HepG2 (cell line): ENCODE measurements around the gene ACACB. TPM values are rescaled to one million over a fixed set of nuclear protein-coding genes. Genes with fewer than 3 reads are reported as not detected.

Experiments used
- ARNT ChIP-seq: fragments of 450-650 bp; IDR thresholded peaks from 2 replicates; pipeline ENCODE4 v1.6.1; 2017
- DR1 ChIP-seq: sonication (generic); formaldehyde crosslinking; IDR thresholded peaks from 2 replicates; pipeline ENCODE4 v1.8.0; 2021; ENCODE audit warnings: mild to moderate bottlenecking, missing genetic modification reagents, inconsistent platforms
- HNRNPL ChIP-seq: fragments of 200-400 bp; formaldehyde crosslinking; IDR thresholded peaks from 2 replicates; pipeline ENCODE4 v1.6.1; 2017; ENCODE audit warnings: mild to moderate bottlenecking, low read depth, low read length
- MAFF ChIP-seq: IDR thresholded peaks from 2 replicates; pipeline ENCODE4 v1.6.1; 2011; ENCODE audit warnings: low read depth, low read length, improper control_type of control experiment
- MBNL3 ChIP-seq: fragments of 250-450 bp; sonication (Bioruptor Pico); conservative IDR thresholded peaks from 2 replicates; pipeline ENCODE4 v1.8.0; 2022; ENCODE audit warnings: mild to moderate bottlenecking, inconsistent platforms
- MYNN ChIP-seq: sonication (generic); formaldehyde crosslinking; IDR thresholded peaks from 2 replicates; pipeline ENCODE4 v1.4.0; 2020; ENCODE audit warnings: mild to moderate bottlenecking, low read depth, missing genetic modification reagents
- RCOR2 ChIP-seq: IDR thresholded peaks from 2 replicates; pipeline ENCODE4 v1.6.1; 2016; ENCODE audit warnings: missing biosample characterization, missing genetic modification reagents
- RFX1 ChIP-seq: fragments of 450-650 bp; IDR thresholded peaks from 2 replicates; pipeline ENCODE4 v1.6.1; 2017
- SP140L ChIP-seq: sonication (generic); formaldehyde crosslinking; IDR thresholded peaks from 2 replicates; pipeline ENCODE4 v1.4.0; 2020; ENCODE audit warnings: missing genetic modification reagents, borderline replicate concordance
- TRIM24 ChIP-seq: sonication (generic); formaldehyde crosslinking; IDR thresholded peaks from 2 replicates; pipeline ENCODE4 v1.8.0; 2022; ENCODE audit warnings: mild to moderate bottlenecking, missing genetic modification reagents
- ZBTB38 ChIP-seq: sonication (generic); formaldehyde crosslinking; IDR thresholded peaks from 2 replicates; pipeline ENCODE4 v1.5.1; 2020; ENCODE audit warnings: mild to moderate bottlenecking, missing genetic modification reagents
- ZNF549 ChIP-seq: sonication (generic); formaldehyde crosslinking; IDR thresholded peaks from 2 replicates; pipeline ENCODE4 v1.5.0; 2020; ENCODE audit warnings: missing genetic modification reagents
- ZNF75D ChIP-seq: sonication (generic); formaldehyde crosslinking; IDR thresholded peaks from 2 replicates; pipeline ENCODE4 v1.8.1; 2023; ENCODE audit warnings: missing genetic modification reagents, mild to moderate bottlenecking, borderline replicate concordance
- ZSCAN22 ChIP-seq: sonication (generic); formaldehyde crosslinking; IDR thresholded peaks from 2 replicates; pipeline ENCODE4 v1.4.0; 2020; ENCODE audit warnings: mild to moderate bottlenecking, missing genetic modification reagents
- polyA plus RNA-seq, 8 experiments: library from polyadenylated mRNA; depleted of rRNA in 3 of 8; stranded (reverse) in 7 of 8; unstranded in 1 of 8; fragments of >200 nt; fragmentation: Illumina TruSeq in 4 of 8; extraction: Trizol in 4 of 8; gene quantifications; 2 replicates each; pipeline versions ENCODE4 v1.2.1 to v1.2.3, GENCODE V29; 2011 to 2016; ENCODE audit warnings: low read depth in 4 of 8, missing spikeins in 1 of 8, mixed read lengths in 1 of 8; ENCODE audit not compliant: insufficient read depth in 1 of 8
- total RNA-seq, 5 experiments: library from RNA; depleted of rRNA; stranded (reverse); fragments of >200 nt; fragmentation: Illumina TruSeq; extraction: Trizol; gene quantifications; 2 replicates each; pipeline ENCODE4 v1.2.3, GENCODE V29; 2016; ENCODE audit warnings: low read depth in 1 of 5
- TF ChIP-seq, protein P1 (sequence below): sonication (generic); formaldehyde crosslinking; conservative IDR thresholded peaks from 2 replicates; pipeline ENCODE4 v1.4.0; 2020; ENCODE audit warnings: missing genetic modification reagents
- TF ChIP-seq, protein P2 (sequence below): sonication (generic); formaldehyde crosslinking; IDR thresholded peaks from 2 replicates; pipeline ENCODE4 v1.4.0; 2020; ENCODE audit warnings: missing genetic modification reagents
- TF ChIP-seq, protein P3 (sequence below): sonication (generic); formaldehyde crosslinking; IDR thresholded peaks from 2 replicates; pipeline ENCODE4 v1.4.0; 2020; ENCODE audit warnings: mild to moderate bottlenecking, missing genetic modification reagents

The ACACB gene
- total and polyA plus RNA-seq, 2 of the 13 experiments (the other 11 are each of a cell fraction or from before 2014, with no cell fraction given), result 6.2 to 8.6 TPM

DNA sequence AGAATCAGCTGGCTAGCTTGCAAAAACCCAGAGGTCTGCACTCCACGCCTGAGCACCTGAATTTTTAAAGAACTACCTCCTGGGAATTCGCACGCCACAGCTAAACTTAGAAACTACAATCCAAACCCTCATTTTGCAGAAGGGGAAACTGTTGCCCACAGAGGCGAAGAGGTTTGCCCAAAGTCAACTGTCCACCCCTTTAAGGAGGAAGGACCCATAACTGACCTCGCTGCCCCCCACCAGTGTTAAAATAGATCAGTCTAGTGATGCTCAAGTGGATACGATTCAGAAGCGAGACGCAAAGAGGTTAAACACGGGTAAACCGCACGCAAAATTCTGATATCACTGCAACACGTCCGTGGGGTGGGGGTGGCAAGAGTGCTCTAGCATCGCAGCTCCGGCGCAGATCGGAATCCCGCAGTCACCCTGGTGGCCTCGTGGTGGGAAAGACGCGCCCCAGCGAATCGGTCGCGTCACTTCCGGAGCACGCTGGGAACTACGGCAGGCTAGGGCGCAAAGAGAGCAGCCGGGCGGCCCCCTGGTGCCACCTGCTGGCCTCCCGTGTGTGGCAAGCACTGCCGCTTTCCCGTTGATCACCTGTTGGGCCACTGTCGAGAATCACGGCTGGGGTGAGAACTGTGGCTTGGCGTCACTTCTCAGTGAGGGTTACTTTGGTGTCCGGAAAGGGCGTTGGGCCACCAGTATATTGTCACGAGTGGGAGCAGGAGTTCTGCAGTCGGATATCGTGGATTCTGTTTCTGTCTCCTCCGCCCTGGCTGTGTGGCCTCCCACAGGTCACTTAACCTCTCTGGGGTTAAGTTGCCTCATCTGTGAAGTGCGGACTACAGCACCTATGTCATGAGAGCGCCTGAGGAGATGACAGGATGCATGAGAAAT, 23.1 kb upstream of the ACACB start, which contains the start of gene ALKBH2 (continued):
- TF ChIP-seq, protein P1, sequence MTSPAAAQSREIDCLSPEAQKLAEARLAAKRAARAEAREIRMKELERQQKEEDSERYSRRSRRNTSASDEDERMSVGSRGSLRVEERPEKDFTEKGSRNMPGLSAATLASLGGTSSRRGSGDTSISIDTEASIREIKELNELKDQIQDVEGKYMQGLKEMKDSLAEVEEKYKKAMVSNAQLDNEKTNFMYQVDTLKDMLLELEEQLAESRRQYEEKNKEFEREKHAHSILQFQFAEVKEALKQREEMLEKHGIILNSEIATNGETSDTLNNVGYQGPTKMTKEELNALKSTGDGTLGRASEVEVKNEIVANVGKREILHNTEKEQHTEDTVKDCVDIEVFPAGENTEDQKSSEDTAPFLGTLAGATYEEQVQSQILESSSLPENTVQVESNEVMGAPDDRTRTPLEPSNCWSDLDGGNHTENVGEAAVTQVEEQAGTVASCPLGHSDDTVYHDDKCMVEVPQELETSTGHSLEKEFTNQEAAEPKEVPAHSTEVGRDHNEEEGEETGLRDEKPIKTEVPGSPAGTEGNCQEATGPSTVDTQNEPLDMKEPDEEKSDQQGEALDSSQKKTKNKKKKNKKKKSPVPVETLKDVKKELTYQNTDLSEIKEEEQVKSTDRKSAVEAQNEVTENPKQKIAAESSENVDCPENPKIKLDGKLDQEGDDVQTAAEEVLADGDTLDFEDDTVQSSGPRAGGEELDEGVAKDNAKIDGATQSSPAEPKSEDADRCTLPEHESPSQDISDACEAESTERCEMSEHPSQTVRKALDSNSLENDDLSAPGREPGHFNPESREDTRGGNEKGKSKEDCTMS (CRISPR knock-in tag), result no peak; the same call in 1 of the 2 replicates
- TF ChIP-seq DR1 (0 out of 2 replicates have a peak, but pooled peaks have one; percentile 38), HNRNPL (0 out of 2 replicates have a peak, but pooled peaks have one; percentile 35), ZSCAN22 (CRISPR knock-in tag) (0 out of 2 replicates have a peak, but pooled peaks have one; percentile 59), RCOR2 (CRISPR knock-in tag) (peak; percentile 85), MAFF (no peak), TRIM24 (CRISPR knock-in tag) (no peak), MYNN (CRISPR knock-in tag) (peak; percentile 87; the same call in 1 of the 2 replicates), ZNF75D (no peak), ZNF549 (CRISPR knock-in tag) (no peak), RFX1 (no peak), ZBTB38 (CRISPR knock-in tag) (peak; percentile 80; the same call in 1 of the 2 replicates), ARNT (no peak), MBNL3 (no peak), SP140L (peak; percentile 88; the same call in 1 of the 2 replicates)
- TF ChIP-seq, protein P2, sequence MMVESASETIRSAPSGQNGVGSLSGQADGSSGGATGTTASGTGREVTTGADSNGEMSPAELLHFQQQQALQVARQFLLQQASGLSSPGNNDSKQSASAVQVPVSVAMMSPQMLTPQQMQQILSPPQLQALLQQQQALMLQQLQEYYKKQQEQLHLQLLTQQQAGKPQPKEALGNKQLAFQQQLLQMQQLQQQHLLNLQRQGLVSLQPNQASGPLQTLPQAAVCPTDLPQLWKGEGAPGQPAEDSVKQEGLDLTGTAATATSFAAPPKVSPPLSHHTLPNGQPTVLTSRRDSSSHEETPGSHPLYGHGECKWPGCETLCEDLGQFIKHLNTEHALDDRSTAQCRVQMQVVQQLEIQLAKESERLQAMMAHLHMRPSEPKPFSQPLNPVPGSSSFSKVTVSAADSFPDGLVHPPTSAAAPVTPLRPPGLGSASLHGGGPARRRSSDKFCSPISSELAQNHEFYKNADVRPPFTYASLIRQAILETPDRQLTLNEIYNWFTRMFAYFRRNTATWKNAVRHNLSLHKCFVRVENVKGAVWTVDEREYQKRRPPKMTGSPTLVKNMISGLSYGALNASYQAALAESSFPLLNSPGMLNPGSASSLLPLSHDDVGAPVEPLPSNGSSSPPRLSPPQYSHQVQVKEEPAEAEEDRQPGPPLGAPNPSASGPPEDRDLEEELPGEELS (CRISPR knock-in tag), result peak; percentile 53; the same call in 1 of the 2 replicates
- TF ChIP-seq, protein P3, sequence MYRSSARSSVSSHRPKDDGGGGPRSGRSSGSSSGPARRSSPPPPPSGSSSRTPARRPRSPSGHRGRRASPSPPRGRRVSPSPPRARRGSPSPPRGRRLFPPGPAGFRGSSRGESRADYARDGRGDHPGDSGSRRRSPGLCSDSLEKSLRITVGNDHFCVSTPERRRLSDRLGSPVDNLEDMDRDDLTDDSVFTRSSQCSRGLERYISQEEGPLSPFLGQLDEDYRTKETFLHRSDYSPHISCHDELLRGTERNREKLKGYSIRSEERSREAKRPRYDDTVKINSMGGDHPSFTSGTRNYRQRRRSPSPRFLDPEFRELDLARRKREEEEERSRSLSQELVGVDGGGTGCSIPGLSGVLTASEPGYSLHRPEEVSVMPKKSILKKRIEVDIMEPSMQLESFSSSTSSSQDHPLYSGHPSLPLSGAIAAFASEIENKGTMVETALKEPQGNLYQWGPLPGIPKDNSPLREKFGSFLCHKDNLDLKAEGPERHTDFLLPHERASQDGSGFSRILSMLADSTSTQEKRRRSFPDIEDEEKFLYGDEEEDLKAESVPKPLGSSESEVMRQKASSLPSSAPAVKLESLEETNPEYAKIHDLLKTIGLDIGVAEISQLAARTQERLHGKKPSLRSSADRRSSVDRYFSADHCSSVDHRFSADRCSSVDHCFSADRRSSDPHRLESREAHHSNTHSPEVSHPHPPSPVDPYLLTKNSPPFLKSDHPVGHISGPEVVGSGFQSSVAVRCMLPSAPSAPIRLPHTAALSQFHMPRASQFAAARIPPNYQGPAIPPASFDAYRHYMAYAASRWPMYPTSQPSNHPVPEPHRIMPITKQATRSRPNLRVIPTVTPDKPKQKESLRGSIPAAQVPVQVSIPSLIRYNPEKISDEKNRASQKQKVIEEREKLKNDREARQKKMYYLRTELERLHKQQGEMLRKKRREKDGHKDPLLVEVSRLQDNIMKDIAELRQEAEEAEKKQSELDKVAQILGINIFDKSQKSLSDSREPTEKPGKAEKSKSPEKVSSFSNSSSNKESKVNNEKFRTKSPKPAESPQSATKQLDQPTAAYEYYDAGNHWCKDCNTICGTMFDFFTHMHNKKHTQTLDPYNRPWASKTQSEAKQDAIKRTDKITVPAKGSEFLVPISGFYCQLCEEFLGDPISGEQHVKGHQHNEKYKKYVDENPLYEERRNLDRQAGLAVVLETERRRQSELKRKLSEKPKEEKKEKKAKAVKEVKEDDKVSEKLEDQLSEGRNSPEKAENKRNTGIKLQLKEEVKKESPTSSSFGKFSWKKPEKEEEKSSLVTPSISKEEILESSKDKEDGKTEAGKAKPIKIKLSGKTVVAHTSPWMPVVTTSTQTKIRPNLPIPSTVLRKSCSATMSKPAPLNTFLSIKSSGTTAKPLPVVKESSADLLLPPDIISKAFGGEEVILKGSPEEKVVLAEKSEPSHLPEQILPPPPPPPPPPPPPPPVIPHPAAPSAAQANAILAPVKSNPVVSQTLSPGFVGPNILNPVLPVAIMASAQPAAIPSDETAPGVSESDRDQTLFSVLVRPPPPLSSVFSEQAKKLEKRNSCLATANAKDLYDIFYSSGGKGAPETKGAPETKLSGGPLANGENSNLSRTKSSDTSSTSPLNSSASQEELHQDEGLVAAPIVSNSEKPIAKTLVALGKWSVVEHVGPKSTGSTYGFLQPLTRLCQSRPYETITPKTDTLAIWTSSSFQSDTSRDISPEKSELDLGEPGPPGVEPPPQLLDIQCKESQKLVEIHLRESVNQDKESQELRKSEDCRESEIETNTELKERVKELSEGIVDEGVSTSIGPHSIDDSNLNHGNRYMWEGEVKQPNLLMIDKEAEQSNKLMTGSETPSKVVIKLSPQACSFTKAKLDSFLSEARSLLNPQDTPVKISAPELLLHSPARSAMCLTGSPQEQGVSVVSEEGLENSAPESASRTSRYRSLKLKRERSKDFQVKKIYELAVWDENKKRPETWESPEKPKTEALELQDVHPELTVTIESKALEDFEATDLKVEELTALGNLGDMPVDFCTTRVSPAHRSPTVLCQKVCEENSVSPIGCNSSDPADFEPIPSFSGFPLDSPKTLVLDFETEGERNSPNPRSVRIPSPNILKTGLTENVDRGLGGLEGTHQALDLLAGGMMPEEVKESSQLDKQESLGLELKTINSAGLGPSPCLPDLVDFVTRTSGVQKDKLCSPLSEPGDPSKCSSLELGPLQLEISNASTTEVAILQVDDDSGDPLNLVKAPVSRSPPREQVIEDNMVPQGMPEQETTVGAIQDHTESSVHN (CRISPR knock-in tag), result peak; percentile 89; the same call in 1 of the 2 replicates
